ENCODE results near the gene OSER1.
"Not testable (repeated sequence)": the region's sequence is repeated elsewhere in the genome, so short reads cannot be mapped to it uniquely, and the experiment has no call there.

OSER1 gene

GRCh38 chr20:44200371-44200770, 10.2 kb downstream of the OSER1 start:
- DNase-seq (ENCODE audit: low spot score), result no peak

GRCh38 chr20:44199877-44200276, 10.7 kb downstream of the OSER1 start:
- DNase-seq (ENCODE audit: low spot score), result no peak

- no peak for DNase-seq (ENCODE audit: low spot score)
Observed at GRCh38 chr20:44198872-44199271, 11.7 kb downstream of the OSER1 start.

- peak; percentile 51 for DNase-seq (ENCODE audit: low spot score)
Observed at GRCh38 chr20:44196271-44196670, 14.3 kb downstream of the OSER1 start.

GRCh38 chr20:44195605-44196004, 15.0 kb downstream of the OSER1 start:
- DNase-seq (ENCODE audit: low spot score), result no peak

GRCh38 chr20:44193801-44194200, 16.8 kb downstream of the OSER1 start:
- no peak for DNase-seq (ENCODE audit: low spot score)

- not testable (repeated sequence) for DNase-seq (ENCODE audit: low spot score)
Observed at GRCh38 chr20:44191640-44192039, 18.9 kb downstream of the OSER1 start.

GRCh38 chr20:44190197-44190852, 20.2 kb downstream of the OSER1 start:
- peak; percentile 87 for DNase-seq (ENCODE audit: low spot score)

- no peak for DNase-seq (ENCODE audit: low spot score)
Observed at GRCh38 chr20:44188752-44189151, 21.8 kb downstream of the OSER1 start.

GRCh38 chr20:44187772-44188709, 22.5 kb downstream of the OSER1 start:
- no peak for DNase-seq (ENCODE audit: low spot score)

- no peak for DNase-seq (ENCODE audit: low spot score)
Observed at GRCh38 chr20:44187054-44187771, 23.4 kb downstream of the OSER1 start, which contains the start of gene JPH2. Gene JPH2, minus strand, starts transcription at chr20:44187188. Its CDS starts 483 bp downstream, at chr20:44186705.

GRCh38 chr20:44186674-44187053, 23.9 kb downstream of the OSER1 start:
- no peak for DNase-seq (ENCODE audit: low spot score)

- no peak for DNase-seq (ENCODE audit: low spot score)
Observed at GRCh38 chr20:44186201-44186600, 24.4 kb downstream of the OSER1 start.

GRCh38 chr20:44185574-44185973, 25.0 kb downstream of the OSER1 start:
- DNase-seq (ENCODE audit: low spot score), result no peak

GRCh38 chr20:44183282-44183681, 27.3 kb downstream of the OSER1 start:
- no peak for DNase-seq (ENCODE audit: low spot score)

- DNase-seq (ENCODE audit: low spot score), result no peak
Observed at GRCh38 chr20:44182863-44183262, 27.7 kb downstream of the OSER1 start.

- DNase-seq (ENCODE audit: low spot score), result no peak
Observed at GRCh38 chr20:44182135-44182765, 28.3 kb downstream of the OSER1 start.

- no peak for DNase-seq (ENCODE audit: low spot score)
Observed at GRCh38 chr20:44181611-44182010, 29.0 kb downstream of the OSER1 start.

- DNase-seq (ENCODE audit: low spot score), result no peak
Observed at GRCh38 chr20:44180814-44181213, 29.8 kb downstream of the OSER1 start.

- no peak for DNase-seq (ENCODE audit: low spot score)
Observed at GRCh38 chr20:44176833-44177534, 33.6 kb downstream of the OSER1 start.

GRCh38 chr20:44174996-44175765, 35.4 kb downstream of the OSER1 start:
- no peak for DNase-seq (ENCODE audit: low spot score)
